Heart right ventricle (tissue), 16 donors: ENCODE data around the gene SEL1L. TPM values are rescaled to one million over a fixed set of nuclear protein-coding genes. Genes with fewer than 3 reads are reported as not detected.

Source experiments
- ATAC-seq, 8 donors: fragments of 200-7000 bp; cut with Tn5 transposase; one replicate each; pipeline ENCODE4 v1.9.1; 2020; ENCODE audit warnings: mild to moderate bottlenecking in 8 of 8, moderate library complexity in 8 of 8, moderate number of reproducible peaks in 1 of 8
- DNase-seq, 2 donors: peaks; one replicate each; pipeline ENCODE4 v3.0.0-alpha.2; 2020
- H3K27ac ChIP-seq, 10 donors: fragments of 200-600 bp; sonication (generic) in 2 of 10; one replicate each; pipeline versions ENCODE4 v1.5.0 to v1.8.0; 2020 to 2022; ENCODE audit warnings: mild to moderate bottlenecking in 3 of 10
- H3K27me3 ChIP-seq, 7 donors: fragments of 200-600 bp; one replicate each; pipeline ENCODE4 v1.8.0; 2021 to 2022; ENCODE audit warnings: mild to moderate bottlenecking in 2 of 7
- H3K36me3 ChIP-seq, 9 donors: fragments of 200-600 bp; sonication (generic) in 1 of 9; one replicate each; pipeline versions ENCODE4 v1.5.0 to v1.8.0; 2020 to 2022; ENCODE audit warnings: mild to moderate bottlenecking in 2 of 9
- H3K4me1 ChIP-seq, 9 donors: fragments of 200-600 bp; sonication (generic) in 1 of 9; one replicate each; pipeline versions ENCODE4 v1.5.0 to v1.8.0; 2020 to 2022; ENCODE audit warnings: mild to moderate bottlenecking in 4 of 9
- H3K4me3 ChIP-seq, 10 donors: fragments of 200-600 bp; sonication (generic) in 2 of 10; one replicate each; pipeline versions ENCODE4 v1.5.0 to v1.8.0; 2020 to 2022; ENCODE audit warnings: mild to moderate bottlenecking in 7 of 10, moderate library complexity in 2 of 10
- H3K9me3 ChIP-seq, 11 donors: fragments of 200-600 bp in 10 of 11; sonication (generic) in 2 of 11; one replicate each; pipeline versions ENCODE4 v1.5.0 to v1.8.0; 2013 to 2022; ENCODE audit warnings: mild to moderate bottlenecking in 2 of 11, control low read depth in 1 of 11, moderate library complexity in 1 of 11
- CTCF ChIP-seq, 9 donors: fragments of 200-600 bp; sonication (generic) in 2 of 9; IDR thresholded peaks; one replicate each; pipeline versions ENCODE4 v1.5.0 to v1.8.0; 2021 to 2022; ENCODE audit warnings: antibody characterized with exemption in 9 of 9, mild to moderate bottlenecking in 5 of 9, moderate library complexity in 1 of 9
- WGBS, 2 donors: extraction: QIAGEN DNeasy Blood & Tissue Kit; methylation state at CpG; one replicate each; pipeline ENCODE4 v1.1.7; 2013; ENCODE audit warnings: inconsistent platforms in 1 of 2; 5-methylcytosine and 5-hydroxymethylcytosine counted together
- intact Hi-C, 10 donors: fragments of 100-400 bp; cut with DNase I; formaldehyde crosslinking; loops; one replicate each; pipeline versions ENCODE4 v1.11.1 to v1.14.2; 2022
- polyA plus RNA-seq, 2 donors: library from polyadenylated mRNA; stranded (reverse); fragments of 200-250 nt; gene quantifications; one replicate each; pipeline ENCODE4 v1.2.3, GENCODE V29; 2013
- total RNA-seq, 10 donors: library from RNA; stranded (reverse); fragmentation: NEBNext Ultra II Directional in 3 of 10; extraction: Animal tissue kit (Norgen Biotek cat#: 25700) in 3 of 10; gene quantifications; one replicate each; pipeline versions ENCODE4 v1.2.1 to v1.2.4, GENCODE V29; 2021 to 2023
- donor health status: Arrhythmogenic right ventricular cardiomyopathy.
- donor health status: ischemic (EF 13 %, LVEDD 7.1; RV severe dilation, severe dysfunction).
- donor health status: healthy with polysubstance abuse.
- donor health status: DM: no; HTN: yes; CAD: no.
- donor health status: DM: no; HTN: no; CAD: no.
- donor health status: ischemic (EF 25% LVEDD 6.9; RV normal size, moderate dysfunction).
- donor health status: ischemic (EF 25% LVEDD 5.7; RV mildly dilated, moderate dysfunction).
- donor health status: healthy.
- donor health status: DM: yes; HTN: yes; CAD: no.
- donor health status: Ischemic cardiomyopathy.
- donor health status: ischemic (EF 35%, LVEDD 5.7; RV mildly dilated, moderate dysfunction).
- donor health status: nonischemic (EF 11% LVEDD 7.7; RV severe dilation, severe dysfunction).
- donor health status: DM: yes; HTN: yes; CAD: no.
- donor health status: PGD.
- donor health status: ischemic (EF 29% LVEDD 5.4; RV normal size, mild dysfunction).
- donor health status: nonischemic (EF 23%, LVEDD 6.1; RV moderate dilation, normal function).

Gene SEL1L
- total and polyA plus RNA-seq, 12 donors, result 10.6 to 87.7 (median 57.1) TPM

DNA sequence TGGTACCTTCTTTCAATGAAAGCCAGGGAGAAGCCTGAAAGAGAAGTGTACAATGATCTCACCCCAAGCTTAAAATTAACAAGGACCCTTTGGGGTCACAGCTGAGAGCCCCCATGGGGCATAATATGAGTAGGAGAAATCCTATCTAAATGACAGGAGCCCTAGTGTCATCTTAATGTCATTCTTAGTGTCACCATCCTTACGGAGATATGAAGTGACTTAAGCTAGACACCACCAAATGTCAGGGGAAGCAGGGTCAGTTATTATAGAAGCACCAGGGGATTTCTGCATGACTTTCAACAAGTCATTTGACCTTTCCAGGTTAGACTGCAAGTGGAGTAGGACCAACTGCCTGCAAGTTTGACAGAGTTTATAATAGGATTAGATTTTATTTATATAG, 104.6 kb downstream of the SEL1L start:
- ATAC-seq (no peak), DNase-seq (no peak)
- H3K27ac ChIP-seq, result no peak overlapping the region
- peaks cover 0 to 4% (median 0%) of the 10 kb centered on the region in 9 donors for H3K36me3 ChIP-seq
- H3K9me3 ChIP-seq, result no peaks in the 10 kb centered on the region
- TF ChIP-seq CTCF (IDR thresholded peaks at IDR 0.05), result no peak
- no peak overlapping the region for H3K4me3 ChIP-seq
- peaks cover 0 to 65% (median 18%) of the 10 kb centered on the region in 7 donors for H3K27me3 ChIP-seq
- peaks cover 0 to 19% (median 5%) of the 10 kb centered on the region in 9 donors for H3K4me1 ChIP-seq
- WGBS, 2 donors, result 81 to 86% methylated on average over 1 of the region's 1 CpG
- intact Hi-C loops, result no loop called here

DNA sequence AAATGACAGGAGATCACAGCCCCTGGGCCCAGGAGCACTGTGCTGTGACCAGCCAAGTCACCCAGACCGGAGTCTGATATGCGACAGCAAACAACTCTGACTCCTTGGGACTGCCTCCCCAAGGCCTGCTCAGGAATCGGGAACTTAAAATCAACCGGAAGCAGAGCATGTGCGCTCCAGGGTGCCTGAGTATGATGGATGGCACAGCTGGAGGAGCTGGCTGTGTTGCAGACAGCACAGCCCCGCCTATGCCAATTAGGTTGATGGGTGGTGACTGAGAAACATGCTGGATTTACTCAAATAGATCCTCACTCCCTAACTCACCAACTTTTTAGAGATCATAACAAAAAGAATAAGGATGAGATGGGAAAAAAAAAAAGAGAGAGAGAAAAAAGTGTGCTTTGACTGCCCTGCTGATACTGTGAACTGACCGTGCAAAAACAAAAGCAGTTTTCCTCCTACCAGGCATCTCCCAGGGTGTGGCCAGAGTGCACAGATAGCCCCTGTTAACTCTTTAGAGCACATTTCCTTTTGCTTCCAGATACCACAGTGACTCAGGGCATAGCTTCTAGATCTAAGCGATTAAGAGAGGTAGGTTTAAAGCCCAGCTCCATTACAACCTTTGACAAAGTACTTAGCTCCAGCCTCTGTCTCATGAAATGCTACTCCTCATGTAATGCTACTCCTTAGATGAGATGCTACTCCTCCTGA, 106.2 kb downstream of the SEL1L start:
- peaks cover 0 to 34% (median 13%) of the 10 kb centered on the region in 9 donors for H3K4me1 ChIP-seq
- no peak overlapping the region for H3K4me3 ChIP-seq
- H3K27me3 ChIP-seq, result peaks cover 0 to 50% (median 3%) of the 10 kb centered on the region in 7 donors
- peak overlapping the region in 4 of 10 donors; percentile 4 to 62 (median 27) for H3K27ac ChIP-seq
- intact Hi-C loops, result no loop called here
- H3K36me3 ChIP-seq, result peaks cover 0 to 4% (median 0%) of the 10 kb centered on the region in 9 donors
- WGBS, 2 donors, result 17 to 21% methylated on average over 8 of the region's 8 CpGs
- no peak for TF ChIP-seq CTCF (IDR thresholded peaks at IDR 0.05)
- ATAC-seq (peak in 6 of 8 donors; percentile 30 to 48 (median 44)), DNase-seq (peak; percentile 24 to 25)
- no peaks in the 10 kb centered on the region for H3K9me3 ChIP-seq

DNA sequence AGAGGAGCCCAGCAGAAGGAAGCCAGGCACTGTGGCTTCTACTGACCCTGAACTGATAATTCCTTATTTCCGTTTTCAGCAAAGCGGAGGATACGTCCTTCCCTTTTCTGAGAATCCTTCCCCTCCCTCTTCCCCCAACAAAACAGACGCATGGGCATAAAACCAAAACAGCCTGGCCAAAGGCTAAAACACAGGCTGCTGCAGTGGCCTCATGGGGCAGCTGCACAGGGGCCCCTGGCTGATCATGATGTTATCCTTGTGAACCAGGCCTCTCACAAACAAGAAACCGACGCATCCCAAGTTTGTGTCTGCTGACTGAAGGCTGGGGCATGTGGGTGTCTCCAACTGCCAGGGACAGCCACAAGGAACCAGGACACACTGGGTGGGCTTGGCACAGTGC, 110.1 kb downstream of the SEL1L start:
- intact Hi-C loops, result no loop called here
- H3K27ac ChIP-seq, result peak overlapping the region in 8 of 10 donors; percentile 18 to 85 (median 64)
- H3K4me3 ChIP-seq, result peak overlapping the region in 2 of 10 donors; percentile 14 to 20

More for the DNA sequence above, 110.1 kb downstream of the SEL1L start:
- Histone ChIP-seq H3K4me1 (peaks cover 0 to 43% (median 14%) of the 10 kb centered on the region in 9 donors), H3K27me3 (peaks cover 0 to 17% (median 0%) of the 10 kb centered on the region in 7 donors), H3K36me3 (peaks cover 0 to 4% (median 0%) of the 10 kb centered on the region in 9 donors), H3K9me3 (no peaks in the 10 kb centered on the region)
- no peak for TF ChIP-seq CTCF (IDR thresholded peaks at IDR 0.05)
- DNase-seq, result peak; percentile 32 to 74
- peak; percentile 53 to 92 (median 78) for ATAC-seq
- WGBS, 2 donors, result 27 to 42% methylated on average over 6 of the region's 6 CpGs

Other genes with a start within 250 kb of the SEL1L start
- gene STON2, start 133.5 kb downstream of the SEL1L start, total RNA-seq, result 10 to 100 TPM in 1 of 10 donors, 1 to 10 TPM in 9; 3.8 to 14.5 (median 6.2) TPM
- gene STON2, start 133.5 kb downstream of the SEL1L start, polyA plus RNA-seq, result 1 to 10 TPM in 1 of 2 donors, under 1 TPM in 1; 0.33 to 2.8 TPM